Erythroblast (primary cell): Measurements from ENCODE around the gene PIGR.

ENCODE experiments used
- GATA1 ChIP-seq: IDR thresholded peaks from 2 replicates; pipeline ENCODE4 v1.6.1; 2011; ENCODE audit warnings: low read depth, mild to moderate bottlenecking, control low read depth, low read length, moderate library complexity
- POLR2A ChIP-seq: IDR thresholded peaks from 2 replicates; pipeline ENCODE4 v1.6.1; 2011; ENCODE audit warnings: mild to moderate bottlenecking, low read length

- no peak for TF ChIP-seq POLR2A
- TF ChIP-seq GATA1: no peak
These were observed 21.6 kb downstream of the PIGR start for GRCh38 chr1:206924592-206925105.
